ENCODE data around the gene SIGLEC12.

SIGLEC12 gene

GRCh38 chr19:51476164-51476563, 25.4 kb downstream of the SIGLEC12 start:
- Histone ChIP-seq H2BK5ac (ENCODE audit: low read length) (no peak overlapping the region), H3K9me3 (replicated peaks in 1 of 2; ENCODE audit: control insufficient read depth in 2 of 2, insufficient read depth in 1 of 2, low read depth in 1 of 2, low read length in 2 of 2) (peaks cover 0 to 5% of the 10 kb centered on the region in 2 donors), H3K4ac (ENCODE audit: low read length) (no peak overlapping the region), H3K4me1 (ENCODE audit: control insufficient read depth in 2 of 2, insufficient read depth in 1 of 2, low read depth in 1 of 2, low read length in 2 of 2) (no peaks in the 10 kb centered on the region), H2BK12ac (ENCODE audit: low read length) (no peak overlapping the region), H2BK120ac (ENCODE audit: low read depth, low read length) (no peak overlapping the region), H3K36me3 (replicated peaks in 1 of 2; ENCODE audit: control insufficient read depth in 2 of 2, insufficient read depth in 2 of 2, low read length in 2 of 2) (no peaks in the 10 kb centered on the region), H2AFZ (ENCODE audit: low read length) (no peak overlapping the region), H3K9ac (ENCODE audit: low read depth, low read length, poor library complexity) (no peak overlapping the region), H3K27me3 (ENCODE audit: control insufficient read depth in 3 of 3, insufficient read depth in 3 of 3, low read depth in 1 of 3, low read length in 3 of 3) (peaks cover 0 to 2% (median 0%) of the 10 kb centered on the region in 3 experiments), H2BK15ac (ENCODE audit: low read length) (no peak overlapping the region), H3K4me3 (ENCODE audit: low read length in 2 of 2) (no peak overlapping the region), H3K14ac (ENCODE audit: low read length) (no peak overlapping the region), H4K8ac (ENCODE audit: low read depth, low read length) (no peak overlapping the region), H2AK5ac (ENCODE audit: low read depth, low read length) (no peak overlapping the region), H4K91ac (ENCODE audit: low read depth, low read length, poor library complexity) (no peak overlapping the region), H3K18ac (ENCODE audit: low read length) (no peak overlapping the region), H3K79me1 (ENCODE audit: low read depth, low read length) (peaks cover 3% of the 10 kb centered on the region), H3K27ac (replicated peaks; ENCODE audit: low read length) (no peak overlapping the region), H3K23ac (ENCODE audit: low read depth, low read length, poor library complexity) (no peak overlapping the region), H3K4me2 (ENCODE audit: insufficient read depth, low read length, poor library complexity, severe bottlenecking) (no peak overlapping the region)
- no peak for DNase-seq (ENCODE audit: low spot score)
- no CpG with 5 or more reads among the region's 3 CpGs for WGBS, 2 donors (ENCODE audit: extremely low coverage in 2 of 2, insufficient read length in 2 of 2, insufficient replicate concordance in 1 of 2)

- Histone ChIP-seq H2AK5ac (ENCODE audit: low read depth, low read length) (no peak overlapping the region), H3K18ac (ENCODE audit: low read length) (no peak overlapping the region), H3K4me2 (ENCODE audit: insufficient read depth, low read length, poor library complexity, severe bottlenecking) (no peak overlapping the region), H3K9ac (ENCODE audit: low read depth, low read length, poor library complexity) (no peak overlapping the region), H3K4ac (ENCODE audit: low read length) (no peak overlapping the region), H4K91ac (ENCODE audit: low read depth, low read length, poor library complexity) (no peak overlapping the region), H2BK5ac (ENCODE audit: low read length) (no peak overlapping the region), H4K8ac (ENCODE audit: low read depth, low read length) (no peak overlapping the region), H3K23ac (ENCODE audit: low read depth, low read length, poor library complexity) (no peak overlapping the region), H3K9me3 (replicated peaks in 1 of 2; ENCODE audit: control insufficient read depth in 2 of 2, insufficient read depth in 1 of 2, low read depth in 1 of 2, low read length in 2 of 2) (no peaks in the 10 kb centered on the region), H3K79me1 (ENCODE audit: low read depth, low read length) (no peaks in the 10 kb centered on the region), H3K4me3 (ENCODE audit: low read length in 2 of 2) (no peak overlapping the region), H2BK15ac (ENCODE audit: low read length) (no peak overlapping the region), H3K27me3 (ENCODE audit: control insufficient read depth in 3 of 3, insufficient read depth in 3 of 3, low read depth in 1 of 3, low read length in 3 of 3) (peaks cover 0 to 2% (median 0%) of the 10 kb centered on the region in 3 experiments), H2BK120ac (ENCODE audit: low read depth, low read length) (no peak overlapping the region), H3K4me1 (ENCODE audit: control insufficient read depth in 2 of 2, insufficient read depth in 1 of 2, low read depth in 1 of 2, low read length in 2 of 2) (no peaks in the 10 kb centered on the region), H2AFZ (ENCODE audit: low read length) (no peak overlapping the region), H3K14ac (ENCODE audit: low read length) (no peak overlapping the region), H2BK12ac (ENCODE audit: low read length) (no peak overlapping the region), H3K36me3 (replicated peaks in 1 of 2; ENCODE audit: control insufficient read depth in 2 of 2, insufficient read depth in 2 of 2, low read length in 2 of 2) (no peaks in the 10 kb centered on the region), H3K27ac (replicated peaks; ENCODE audit: low read length) (no peak overlapping the region)
- no CpG with 5 or more reads among the region's 7 CpGs for WGBS, 2 donors (ENCODE audit: extremely low coverage in 2 of 2, insufficient read length in 2 of 2, insufficient replicate concordance in 1 of 2)
- DNase-seq (ENCODE audit: low spot score): peak; percentile 48
These were observed 28.4 kb downstream of the SIGLEC12 start for GRCh38 chr19:51473009-51473707.

DNA sequence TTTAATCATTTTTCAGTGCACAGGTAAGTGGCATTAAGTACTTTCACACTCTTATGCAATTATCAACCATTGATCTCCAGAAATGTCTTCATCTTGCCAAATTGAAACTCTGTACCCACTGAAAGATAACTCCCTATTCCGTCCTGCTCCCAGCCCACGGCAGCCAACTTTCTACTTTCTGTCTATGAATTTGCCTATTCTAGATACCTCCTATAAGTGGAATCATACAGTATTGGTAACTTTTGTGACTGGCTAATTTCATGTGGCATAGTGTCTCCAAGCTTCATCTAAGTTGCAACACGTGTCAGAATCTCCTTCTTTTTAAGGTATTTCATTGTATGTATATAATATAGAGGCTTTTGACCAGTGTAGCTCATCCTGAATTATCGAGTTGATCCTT, 29.0 kb downstream of the SIGLEC12 start:
- no peak overlapping the region for H2BK12ac ChIP-seq (ENCODE audit: low read length)
- H3K4me2 ChIP-seq (ENCODE audit: insufficient read depth, low read length, poor library complexity, severe bottlenecking): no peak overlapping the region
- no peaks in the 10 kb centered on the region for H3K4me1 ChIP-seq (ENCODE audit: control insufficient read depth in 2 of 2, insufficient read depth in 1 of 2, low read depth in 1 of 2, low read length in 2 of 2)
- no peaks in the 10 kb centered on the region for H3K9me3 ChIP-seq (replicated peaks in 1 of 2; ENCODE audit: control insufficient read depth in 2 of 2, insufficient read depth in 1 of 2, low read depth in 1 of 2, low read length in 2 of 2)
- H2BK15ac ChIP-seq (ENCODE audit: low read length): no peak overlapping the region
- H3K4ac ChIP-seq (ENCODE audit: low read length): no peak overlapping the region
- H3K18ac ChIP-seq (ENCODE audit: low read length): no peak overlapping the region
- no peak overlapping the region for H3K4me3 ChIP-seq (ENCODE audit: low read length in 2 of 2)
- no peak overlapping the region for H2BK5ac ChIP-seq (ENCODE audit: low read length)
- DNase-seq (ENCODE audit: low spot score): no peak
- no peak overlapping the region for H3K27ac ChIP-seq (replicated peaks; ENCODE audit: low read length)
- H2AK5ac ChIP-seq (ENCODE audit: low read depth, low read length): no peak overlapping the region
- no peak overlapping the region for H3K9ac ChIP-seq (ENCODE audit: low read depth, low read length, poor library complexity)
- H3K36me3 ChIP-seq (replicated peaks in 1 of 2; ENCODE audit: control insufficient read depth in 2 of 2, insufficient read depth in 2 of 2, low read length in 2 of 2): no peaks in the 10 kb centered on the region
- H3K14ac ChIP-seq (ENCODE audit: low read length): no peak overlapping the region
- no peak overlapping the region for H3K23ac ChIP-seq (ENCODE audit: low read depth, low read length, poor library complexity)
- no peak overlapping the region for H4K8ac ChIP-seq (ENCODE audit: low read depth, low read length)
- no CpG with 5 or more reads among the region's 4 CpGs for WGBS, 2 donors (ENCODE audit: extremely low coverage in 2 of 2, insufficient read length in 2 of 2, insufficient replicate concordance in 1 of 2)
- H2BK120ac ChIP-seq (ENCODE audit: low read depth, low read length): no peak overlapping the region
- no peak overlapping the region for H2AFZ ChIP-seq (ENCODE audit: low read length)
- H3K79me1 ChIP-seq (ENCODE audit: low read depth, low read length): no peaks in the 10 kb centered on the region
- peaks cover 0 to 2% (median 0%) of the 10 kb centered on the region in 3 experiments for H3K27me3 ChIP-seq (ENCODE audit: control insufficient read depth in 3 of 3, insufficient read depth in 3 of 3, low read depth in 1 of 3, low read length in 3 of 3)
- H4K91ac ChIP-seq (ENCODE audit: low read depth, low read length, poor library complexity): no peak overlapping the region

- no CpG with 5 or more reads among the region's 1 CpG for WGBS, 2 donors (ENCODE audit: extremely low coverage in 2 of 2, insufficient read length in 2 of 2, insufficient replicate concordance in 1 of 2)
- Histone ChIP-seq H3K27me3 (ENCODE audit: control insufficient read depth in 3 of 3, insufficient read depth in 3 of 3, low read depth in 1 of 3, low read length in 3 of 3) (peaks cover 0 to 2% (median 2%) of the 10 kb centered on the region in 3 experiments), H2AFZ (ENCODE audit: low read length) (no peak overlapping the region)
These were observed 30.1 kb downstream of the SIGLEC12 start for GRCh38 chr19:51471527-51471926.

More at GRCh38 chr19:51471527-51471926, 30.1 kb downstream of the SIGLEC12 start:
- no peak for DNase-seq (ENCODE audit: low spot score)
- H2AK5ac ChIP-seq (ENCODE audit: low read depth, low read length): no peak overlapping the region
- no peak overlapping the region for H2BK5ac ChIP-seq (ENCODE audit: low read length)
- H3K36me3 ChIP-seq (replicated peaks in 1 of 2; ENCODE audit: control insufficient read depth in 2 of 2, insufficient read depth in 2 of 2, low read length in 2 of 2): no peaks in the 10 kb centered on the region
- no peak overlapping the region for H4K91ac ChIP-seq (ENCODE audit: low read depth, low read length, poor library complexity)
- no peak overlapping the region for H3K4me2 ChIP-seq (ENCODE audit: insufficient read depth, low read length, poor library complexity, severe bottlenecking)
- H3K79me1 ChIP-seq (ENCODE audit: low read depth, low read length): no peaks in the 10 kb centered on the region
- H3K27ac ChIP-seq (replicated peaks; ENCODE audit: low read length): no peak overlapping the region
- H3K18ac ChIP-seq (ENCODE audit: low read length): no peak overlapping the region
- H3K4me3 ChIP-seq (ENCODE audit: low read length in 2 of 2): no peak overlapping the region
- no peak overlapping the region for H3K23ac ChIP-seq (ENCODE audit: low read depth, low read length, poor library complexity)
- H3K4ac ChIP-seq (ENCODE audit: low read length): no peak overlapping the region
- no peak overlapping the region for H3K14ac ChIP-seq (ENCODE audit: low read length)
- H3K9ac ChIP-seq (ENCODE audit: low read depth, low read length, poor library complexity): no peak overlapping the region
- no peaks in the 10 kb centered on the region for H3K9me3 ChIP-seq (replicated peaks in 1 of 2; ENCODE audit: control insufficient read depth in 2 of 2, insufficient read depth in 1 of 2, low read depth in 1 of 2, low read length in 2 of 2)
- H2BK12ac ChIP-seq (ENCODE audit: low read length): no peak overlapping the region
- no peak overlapping the region for H4K8ac ChIP-seq (ENCODE audit: low read depth, low read length)
- no peaks in the 10 kb centered on the region for H3K4me1 ChIP-seq (ENCODE audit: control insufficient read depth in 2 of 2, insufficient read depth in 1 of 2, low read depth in 1 of 2, low read length in 2 of 2)
- no peak overlapping the region for H2BK120ac ChIP-seq (ENCODE audit: low read depth, low read length)
- no peak overlapping the region for H2BK15ac ChIP-seq (ENCODE audit: low read length)
